H9 (cell line): ENCODE data around the gene ZNF691. TPM values are rescaled to one million over a fixed set of nuclear protein-coding genes. Genes with fewer than 3 reads are reported as not detected.

Source experiments
- DNase-seq: peaks from one replicate; pipeline ENCODE4 v3.0.0-alpha.2; 2017
- H2AFZ ChIP-seq: one replicate; pipeline ENCODE4 v1.6.1; 2013; ENCODE audit warnings: mild to moderate bottlenecking, low read length, control low read depth, moderate library complexity
- H2AK5ac ChIP-seq: 2 replicates; pipeline ENCODE4 v1.6.1; 2013; ENCODE audit warnings: low read length, control low read depth, mixed read lengths; ENCODE audit not compliant: insufficient read length
- H2BK120ac ChIP-seq: one replicate; pipeline ENCODE4 v1.6.1; 2013; ENCODE audit warnings: low read depth, mild to moderate bottlenecking, low read length, control low read depth, inconsistent platforms; ENCODE audit not compliant: poor library complexity, severe bottlenecking
- H2BK12ac ChIP-seq: 2 replicates; pipeline ENCODE4 v1.6.1; 2013; ENCODE audit warnings: low read length, control low read depth, mixed read lengths, low read depth; ENCODE audit not compliant: insufficient read length
- H2BK15ac ChIP-seq: 2 replicates; pipeline ENCODE4 v1.6.1; 2013; ENCODE audit warnings: low read depth, low read length, control low read depth
- H2BK20ac ChIP-seq: one replicate; pipeline ENCODE4 v1.6.1; 2013; ENCODE audit warnings: low read depth, mild to moderate bottlenecking, low read length, control low read depth, inconsistent platforms; ENCODE audit not compliant: poor library complexity, severe bottlenecking
- H2BK5ac ChIP-seq: 2 replicates; pipeline ENCODE4 v1.6.1; 2013; ENCODE audit warnings: low read length, control low read depth, mixed read lengths; ENCODE audit not compliant: insufficient read length
- H3K14ac ChIP-seq: 2 replicates; pipeline ENCODE4 v1.6.1; 2013; ENCODE audit warnings: low read length, control low read depth; ENCODE audit not compliant: insufficient read depth
- H3K18ac ChIP-seq: 2 replicates; pipeline ENCODE4 v1.6.1; 2013; ENCODE audit warnings: low read depth, mild to moderate bottlenecking, mixed read lengths, low read length, control low read depth; ENCODE audit not compliant: insufficient read length
- H3K23ac ChIP-seq: 2 replicates; pipeline ENCODE4 v1.6.1; 2013; ENCODE audit warnings: low read length, control low read depth, mixed read lengths, low read depth; ENCODE audit not compliant: insufficient read length
- H3K23me2 ChIP-seq: 2 replicates; pipeline ENCODE4 v1.6.1; 2013; ENCODE audit warnings: low read depth, mild to moderate bottlenecking, mixed read lengths, low read length, control low read depth; ENCODE audit not compliant: insufficient read length, poor library complexity, severe bottlenecking
- H3K27ac ChIP-seq: 2 replicates; pipeline ENCODE4 v1.5.1; 2013; ENCODE audit warnings: low read length, control low read depth, mixed read lengths, low read depth; ENCODE audit not compliant: insufficient read length
- H3K27me3 ChIP-seq: 2 replicates; pipeline ENCODE4 v1.6.1; 2013; ENCODE audit warnings: low read length, control low read depth, inconsistent platforms; ENCODE audit not compliant: insufficient read depth
- H3K4ac ChIP-seq: 2 replicates; pipeline ENCODE4 v1.6.1; 2013; ENCODE audit warnings: low read depth, mild to moderate bottlenecking, control low read depth, inconsistent platforms, low read length, moderate library complexity
- H3K4me1 ChIP-seq: 2 replicates; pipeline ENCODE4 v1.6.1; 2013; ENCODE audit warnings: low read length, control low read depth, inconsistent platforms; ENCODE audit not compliant: insufficient read depth
- H3K4me2 ChIP-seq: 2 replicates; pipeline ENCODE4 v1.6.1; 2013; ENCODE audit warnings: low read length, control low read depth, mixed read lengths; ENCODE audit not compliant: insufficient read length, insufficient read depth
- H3K56ac ChIP-seq: 2 replicates; pipeline ENCODE4 v1.6.1; 2013; ENCODE audit warnings: low read depth, mild to moderate bottlenecking, mixed read lengths, low read length, control low read depth; ENCODE audit not compliant: insufficient read length
- H3K79me1 ChIP-seq: 2 replicates; pipeline ENCODE4 v1.6.1; 2013; ENCODE audit warnings: low read depth, mild to moderate bottlenecking, moderate library complexity, low read length, control low read depth, inconsistent platforms; ENCODE audit not compliant: insufficient read depth, poor library complexity, severe bottlenecking
- H3K79me2 ChIP-seq: 2 replicates; pipeline ENCODE4 v1.6.1; 2013; ENCODE audit warnings: low read length, control low read depth, inconsistent platforms; ENCODE audit not compliant: insufficient read depth
- H3K9ac ChIP-seq: 2 replicates; pipeline ENCODE4 v1.6.1; 2013; ENCODE audit warnings: low read length, control low read depth, mixed read lengths; ENCODE audit not compliant: insufficient read length; ENCODE audit errors: extremely low read depth
- H3K9me3 ChIP-seq: one replicate; pipeline ENCODE4 v1.6.1; 2013; ENCODE audit warnings: low read depth, low read length, inconsistent platforms; ENCODE audit not compliant: control insufficient read depth
- H3T11ph ChIP-seq: one replicate; pipeline ENCODE4 v1.6.1; 2013; ENCODE audit warnings: mild to moderate bottlenecking, low read length, control low read depth, inconsistent platforms
- H4K20me1 ChIP-seq: one replicate; pipeline ENCODE4 v1.6.1; 2013; ENCODE audit not compliant: control insufficient read depth, insufficient read length, insufficient read depth
- H4K5ac ChIP-seq: 2 replicates; pipeline ENCODE4 v1.6.1; 2013; ENCODE audit warnings: low read depth, mild to moderate bottlenecking, mixed read lengths, low read length, control low read depth; ENCODE audit not compliant: insufficient read length
- H4K8ac ChIP-seq: replicated peaks from 2 replicates; pipeline ENCODE4 v1.6.1; 2013; ENCODE audit warnings: low read length, control low read depth, mixed read lengths, low read depth; ENCODE audit not compliant: insufficient read length
- H4K91ac ChIP-seq: 2 replicates; pipeline ENCODE4 v1.6.1; 2013; ENCODE audit warnings: low read depth, mild to moderate bottlenecking, moderate library complexity, mixed read lengths, low read length, control low read depth; ENCODE audit not compliant: insufficient read length
- H3K27ac Mint-ChIP-seq, 3 experiments: 2 replicates in 2 of 3; 3 replicates in 1 of 3; pipeline ENCODE4 v1.8.0; 2020 to 2021; ENCODE audit warnings: mixed read lengths in 3 of 3, mild to moderate bottlenecking in 1 of 3, moderate library complexity in 1 of 3
- H3K27me3 Mint-ChIP-seq: 2 replicates; pipeline ENCODE4 v1.8.0; 2021; ENCODE audit warnings: low read depth, mild to moderate bottlenecking, moderate library complexity, mixed read lengths
- H3K36me3 Mint-ChIP-seq, 3 experiments: 2 replicates in 2 of 3; 3 replicates in 1 of 3; pipeline ENCODE4 v1.8.0; 2020 to 2021; ENCODE audit warnings: low read depth in 3 of 3, mixed read lengths in 3 of 3; ENCODE audit not compliant: insufficient read depth in 1 of 3
- H3K4me1 Mint-ChIP-seq, 2 experiments: 2 replicates each; pipeline ENCODE4 v1.8.0; 2020; ENCODE audit warnings: mixed read lengths in 2 of 2
- H3K4me3 Mint-ChIP-seq, 2 experiments: 2 replicates in 1 of 2; 3 replicates in 1 of 2; pipeline ENCODE4 v1.8.0; 2020 to 2021; ENCODE audit warnings: mild to moderate bottlenecking in 2 of 2, mixed read lengths in 2 of 2, moderate library complexity in 1 of 2
- H3K9me3 Mint-ChIP-seq, 2 experiments: 2 replicates in 1 of 2; 3 replicates in 1 of 2; pipeline ENCODE4 v1.8.0; 2020; ENCODE audit warnings: mild to moderate bottlenecking in 2 of 2, mixed read lengths in 2 of 2, moderate library complexity in 1 of 2
- WGBS: extraction: QIAGEN DNeasy Blood & Tissue Kit; methylation state at CpG from one replicate; pipeline ENCODE4 v1.1.7; 2013; ENCODE audit warnings: missing lambda C conversion rate, low lambda C conversion rate, mixed read lengths; ENCODE audit not compliant: insufficient read length; ENCODE audit errors: extremely low coverage; 5-methylcytosine and 5-hydroxymethylcytosine counted together
- long read RNA-seq: library from polyadenylated mRNA; unstranded; transcript quantifications from one replicate; pipeline ENCODE4 v2.0.0, GENCODE V29; 2020
- total RNA-seq: library from RNA; stranded (reverse); gene quantifications from 2 replicates; pipeline ENCODE4 v1.2.1, GENCODE V29; 2021
- TF ChIP-seq, protein P1 (sequence below): fragments of 200-600 bp; sonication (generic); conservative IDR thresholded peaks from 3 replicates; pipeline ENCODE4 v1.8.0; 2021; ENCODE audit warnings: antibody characterized with exemption, mild to moderate bottlenecking

The ZNF691 gene, protein sequence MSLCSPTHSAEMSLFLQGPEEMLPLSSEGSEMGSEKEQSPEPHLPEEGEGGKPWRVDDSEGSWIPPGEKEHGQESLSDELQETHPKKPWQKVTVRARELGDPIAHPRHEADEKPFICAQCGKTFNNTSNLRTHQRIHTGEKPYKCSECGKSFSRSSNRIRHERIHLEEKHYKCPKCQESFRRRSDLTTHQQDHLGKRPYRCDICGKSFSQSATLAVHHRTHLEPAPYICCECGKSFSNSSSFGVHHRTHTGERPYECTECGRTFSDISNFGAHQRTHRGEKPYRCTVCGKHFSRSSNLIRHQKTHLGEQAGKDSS
- 18.6 and 20.1 TPM in 2 replicates for total RNA-seq
- long read RNA-seq, transcript ZNF691-205 (3 exons, 1,683 nt): minor isoform, 45 of 180 reads
- long read RNA-seq, transcript ZNF691-201 (4 exons, 1,910 nt): minor isoform, 25 of 180 reads
- long read RNA-seq, transcript ZNF691-206 (2 exons, 1,577 nt): major isoform, 85 of 180 reads
- long read RNA-seq, partial matches to known transcripts: 11 of 180 reads
- long read RNA-seq, other reads (novel, unspliced or antisense): 13 of 180 reads

DNA sequence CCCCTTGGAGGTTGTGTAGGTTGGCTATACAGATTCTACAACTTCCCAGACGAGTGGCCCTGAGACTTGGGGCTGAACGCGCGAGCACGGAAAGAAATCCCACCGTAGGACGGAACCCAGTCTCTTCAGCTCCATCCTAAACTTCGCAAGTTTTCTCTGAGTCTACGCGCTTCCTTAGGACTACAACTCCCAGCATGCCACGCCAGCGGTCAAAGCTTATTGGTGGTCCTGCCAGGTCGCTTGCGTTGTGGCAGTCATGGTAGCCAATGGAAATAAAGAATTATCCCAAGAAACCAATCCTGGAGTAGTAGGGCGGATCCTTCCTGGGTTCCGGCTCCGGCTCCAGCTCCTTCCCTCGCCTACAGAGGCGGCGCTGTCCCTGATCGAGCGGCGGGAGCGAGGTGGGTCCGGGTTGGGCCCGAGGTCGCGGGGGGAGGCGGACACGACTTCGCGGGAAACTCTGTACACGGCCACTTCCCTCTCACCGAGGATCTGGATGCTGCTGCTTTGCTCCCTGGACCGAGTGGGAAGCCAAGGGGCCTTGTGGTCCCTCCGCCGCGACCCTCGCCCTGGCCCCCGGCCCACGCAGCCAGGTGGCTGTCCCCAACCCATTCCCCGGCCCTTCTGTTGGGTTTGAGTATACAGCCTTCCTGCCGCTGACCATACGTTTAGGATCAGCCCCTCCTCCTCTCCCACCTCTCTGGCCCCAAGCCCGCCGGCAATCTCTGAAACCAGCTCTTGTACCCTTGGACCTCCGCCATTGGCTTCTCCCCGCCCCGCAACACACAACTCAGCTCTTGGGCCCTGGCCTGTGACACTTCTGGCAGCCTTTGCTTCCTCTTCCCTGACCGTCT lies at the start of gene ZNF691:
Gene ZNF691, plus strand, starts transcription at position 357 of the 854 bp plus-strand sequence. CDS start 3,046 bp downstream, outside the sequence.
- Histone ChIP-seq H3K23me2 (peaks cover 6% of the 10 kb centered on the region), H4K8ac (no peak within 1 kb of the TSS), H3K9me3 (no peaks in the 10 kb centered on the region), H2BK5ac (no peak within 1 kb of the TSS), H4K20me1 (no peaks in the 10 kb centered on the region), H3K56ac (no peak within 1 kb of the TSS), H2BK15ac (no peak within 1 kb of the TSS), H3K14ac (peak within 1 kb of the TSS; percentile 31; the same call in 1 of the 2 replicates), H2BK20ac (no peak within 1 kb of the TSS), H2BK12ac (no peak within 1 kb of the TSS), H3K18ac (no peak within 1 kb of the TSS), H2BK120ac (no peak within 1 kb of the TSS), H3K23ac (no peak within 1 kb of the TSS), H3K27ac (no peak within 1 kb of the TSS), H4K91ac (no peak within 1 kb of the TSS), H2AFZ (no peak within 1 kb of the TSS), H2AK5ac (no peak within 1 kb of the TSS), H3K4me2 (peak within 1 kb of the TSS; percentile 86), H3K9ac (peak within 1 kb of the TSS; percentile 67), H3T11ph (no peak within 1 kb of the TSS), H3K79me1 (peaks cover 4% of the 10 kb centered on the region), H3K4me1 (peaks cover 2% of the 10 kb centered on the region; the same call in 1 of the 2 replicates), H4K5ac (no peak within 1 kb of the TSS), H3K4ac (no peak within 1 kb of the TSS), H3K27me3 (no peaks in the 10 kb centered on the region), H3K79me2 (no peaks in the 10 kb centered on the region; the same call in 1 of the 2 replicates)
- WGBS: no CpG with 5 or more reads among the region's 50 CpGs
- peak; percentile 97 for DNase-seq
- no peaks in the 10 kb centered on the region for H3K27me3 Mint-ChIP-seq
- H3K36me3 Mint-ChIP-seq: peaks cover 33 to 53% (median 34%) of the 10 kb centered on the region in 3 experiments
- TF ChIP-seq, protein P1, sequence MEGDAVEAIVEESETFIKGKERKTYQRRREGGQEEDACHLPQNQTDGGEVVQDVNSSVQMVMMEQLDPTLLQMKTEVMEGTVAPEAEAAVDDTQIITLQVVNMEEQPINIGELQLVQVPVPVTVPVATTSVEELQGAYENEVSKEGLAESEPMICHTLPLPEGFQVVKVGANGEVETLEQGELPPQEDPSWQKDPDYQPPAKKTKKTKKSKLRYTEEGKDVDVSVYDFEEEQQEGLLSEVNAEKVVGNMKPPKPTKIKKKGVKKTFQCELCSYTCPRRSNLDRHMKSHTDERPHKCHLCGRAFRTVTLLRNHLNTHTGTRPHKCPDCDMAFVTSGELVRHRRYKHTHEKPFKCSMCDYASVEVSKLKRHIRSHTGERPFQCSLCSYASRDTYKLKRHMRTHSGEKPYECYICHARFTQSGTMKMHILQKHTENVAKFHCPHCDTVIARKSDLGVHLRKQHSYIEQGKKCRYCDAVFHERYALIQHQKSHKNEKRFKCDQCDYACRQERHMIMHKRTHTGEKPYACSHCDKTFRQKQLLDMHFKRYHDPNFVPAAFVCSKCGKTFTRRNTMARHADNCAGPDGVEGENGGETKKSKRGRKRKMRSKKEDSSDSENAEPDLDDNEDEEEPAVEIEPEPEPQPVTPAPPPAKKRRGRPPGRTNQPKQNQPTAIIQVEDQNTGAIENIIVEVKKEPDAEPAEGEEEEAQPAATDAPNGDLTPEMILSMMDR: peak; percentile 49; the same call in 2 of the 3 replicates
- H3K27ac Mint-ChIP-seq: peak within 1 kb of the TSS; percentile 9 to 77 (median 63)
- peaks cover 0 to 3% of the 10 kb centered on the region in 2 experiments; a peak in 3 of 5 replicates for H3K9me3 Mint-ChIP-seq
- peaks cover 20 to 25% of the 10 kb centered on the region in 2 experiments for H3K4me1 Mint-ChIP-seq
- peak within 1 kb of the TSS; percentile 93 to 94 for H3K4me3 Mint-ChIP-seq
